IgD-negative memory B cell (primary cell): Measurements from ENCODE around the gene ATP4B. TPM values are rescaled to one million over a fixed set of nuclear protein-coding genes. Genes with fewer than 3 reads are reported as not detected.

Experiments used
- H3K27ac Mint-ChIP-seq, 3 donors: one replicate each; pipeline ENCODE4 v1.8.0; 2020 to 2022; ENCODE audit warnings: mild to moderate bottlenecking in 3 of 3, mixed read lengths in 3 of 3, moderate library complexity in 1 of 3
- H3K27me3 Mint-ChIP-seq: one replicate; pipeline ENCODE4 v1.8.0; 2021; ENCODE audit warnings: mixed read lengths
- H3K36me3 Mint-ChIP-seq: one replicate; pipeline ENCODE4 v1.8.0; 2020; ENCODE audit warnings: mild to moderate bottlenecking, mixed read lengths
- H3K4me1 Mint-ChIP-seq, 3 donors: one replicate each; pipeline ENCODE4 v1.8.0; 2020 to 2022; ENCODE audit warnings: mixed read lengths in 3 of 3, mild to moderate bottlenecking in 1 of 3
- H3K4me3 Mint-ChIP-seq, 4 donors: one replicate each; pipeline ENCODE4 v1.8.0; 2020 to 2022; ENCODE audit warnings: mild to moderate bottlenecking in 4 of 4, mixed read lengths in 4 of 4, moderate library complexity in 3 of 4
- H3K9me3 Mint-ChIP-seq, 3 donors: one replicate each; pipeline ENCODE4 v1.8.0; 2020 to 2021; ENCODE audit warnings: mixed read lengths in 3 of 3, mild to moderate bottlenecking in 1 of 3
- polyA plus RNA-seq: library from polyadenylated mRNA; unstranded; fragments of 300-500 nt; fragmentation: Illumina TruSeq; gene quantifications from one replicate; pipeline ENCODE4 v1.2.3, GENCODE V29; 2021

The ATP4B gene
- polyA plus RNA-seq, 1 donor from 2014 or later: not detected

- no peaks in the 10 kb centered on the region for H3K36me3 Mint-ChIP-seq
- H3K9me3 Mint-ChIP-seq: peaks cover 6 to 12% (median 9%) of the 10 kb centered on the region in 3 donors
- no peaks in the 10 kb centered on the region for H3K27me3 Mint-ChIP-seq
- H3K27ac Mint-ChIP-seq: no peak overlapping the region
- H3K4me3 Mint-ChIP-seq: no peak overlapping the region
- no peaks in the 10 kb centered on the region for H3K4me1 Mint-ChIP-seq
Measured at GRCh38 chr13:113663934-113664333, 5.9 kb upstream of the ATP4B start.

GRCh38 chr13:113661509-113661908 lies 3.5 kb upstream of the ATP4B start:
- Mint-ChIP-seq H3K27me3 (peaks cover 2% of the 10 kb centered on the region), H3K4me1 (no peaks in the 10 kb centered on the region), H3K4me3 (no peak overlapping the region), H3K9me3 (peaks cover 6 to 12% (median 9%) of the 10 kb centered on the region in 3 donors), H3K36me3 (no peaks in the 10 kb centered on the region), H3K27ac (no peak overlapping the region)

- no peak overlapping the region for H3K4me3 Mint-ChIP-seq
- H3K27me3 Mint-ChIP-seq: peaks cover 2% of the 10 kb centered on the region
- H3K4me1 Mint-ChIP-seq: no peaks in the 10 kb centered on the region
- no peaks in the 10 kb centered on the region for H3K36me3 Mint-ChIP-seq
- H3K27ac Mint-ChIP-seq: no peak overlapping the region
- peaks cover 6 to 12% (median 9%) of the 10 kb centered on the region in 3 donors for H3K9me3 Mint-ChIP-seq
Measured at GRCh38 chr13:113660066-113660465, 2.1 kb upstream of the ATP4B start.

GRCh38 chr13:113659337-113659736 lies 1.3 kb upstream of the ATP4B start:
- no peaks in the 10 kb centered on the region for H3K36me3 Mint-ChIP-seq
- H3K9me3 Mint-ChIP-seq: peaks cover 6 to 12% (median 9%) of the 10 kb centered on the region in 3 donors
- H3K4me1 Mint-ChIP-seq: no peaks in the 10 kb centered on the region
- H3K4me3 Mint-ChIP-seq: no peak overlapping the region
- H3K27me3 Mint-ChIP-seq: peaks cover 2% of the 10 kb centered on the region
- H3K27ac Mint-ChIP-seq: no peak overlapping the region

GRCh38 chr13:113658836-113659235 lies 838 bp upstream of the ATP4B start:
- H3K36me3 Mint-ChIP-seq: no peaks in the 10 kb centered on the region
- H3K27me3 Mint-ChIP-seq: peaks cover 2% of the 10 kb centered on the region
- H3K4me1 Mint-ChIP-seq: no peaks in the 10 kb centered on the region
- H3K4me3 Mint-ChIP-seq: no peak overlapping the region
- H3K27ac Mint-ChIP-seq: no peak overlapping the region
- peaks cover 6 to 12% (median 9%) of the 10 kb centered on the region in 3 donors for H3K9me3 Mint-ChIP-seq

GRCh38 chr13:113656831-113657671 lies 947 bp downstream of the ATP4B start:
- Mint-ChIP-seq H3K4me1 (no peaks in the 10 kb centered on the region), H3K9me3 (peaks cover 3 to 12% (median 6%) of the 10 kb centered on the region in 3 donors), H3K27me3 (peaks cover 2% of the 10 kb centered on the region), H3K27ac (no peak overlapping the region), H3K4me3 (no peak overlapping the region), H3K36me3 (no peaks in the 10 kb centered on the region)

GRCh38 chr13:113656003-113656588 lies 1.9 kb downstream of the ATP4B start:
- H3K4me3 Mint-ChIP-seq: no peak overlapping the region
- peaks cover 2 to 7% (median 5%) of the 10 kb centered on the region in 3 donors for H3K9me3 Mint-ChIP-seq
- no peak overlapping the region for H3K27ac Mint-ChIP-seq
- no peaks in the 10 kb centered on the region for H3K4me1 Mint-ChIP-seq
- no peaks in the 10 kb centered on the region for H3K36me3 Mint-ChIP-seq
- H3K27me3 Mint-ChIP-seq: peaks cover 2% of the 10 kb centered on the region

GRCh38 chr13:113655346-113656002 lies 2.5 kb downstream of the ATP4B start:
- Mint-ChIP-seq H3K4me3 (no peak overlapping the region), H3K4me1 (no peaks in the 10 kb centered on the region), H3K36me3 (no peaks in the 10 kb centered on the region), H3K9me3 (peaks cover 0 to under 1% (median 0%) of the 10 kb centered on the region in 3 donors), H3K27ac (no peak overlapping the region), H3K27me3 (peaks cover 2% of the 10 kb centered on the region)

GRCh38 chr13:113654591-113655345 lies 3.2 kb downstream of the ATP4B start:
- no peaks in the 10 kb centered on the region for H3K4me1 Mint-ChIP-seq
- no peaks in the 10 kb centered on the region for H3K9me3 Mint-ChIP-seq
- no peaks in the 10 kb centered on the region for H3K36me3 Mint-ChIP-seq
- H3K27me3 Mint-ChIP-seq: peaks cover 2% of the 10 kb centered on the region
- no peak overlapping the region for H3K4me3 Mint-ChIP-seq
- no peak overlapping the region for H3K27ac Mint-ChIP-seq

- Mint-ChIP-seq H3K4me1 (no peaks in the 10 kb centered on the region), H3K36me3 (no peaks in the 10 kb centered on the region), H3K27me3 (peaks cover 2% of the 10 kb centered on the region), H3K27ac (no peak overlapping the region), H3K9me3 (no peaks in the 10 kb centered on the region), H3K4me3 (no peak overlapping the region)
Measured at GRCh38 chr13:113654175-113654560, 3.8 kb downstream of the ATP4B start.

GRCh38 chr13:113653264-113654174 lies 4.5 kb downstream of the ATP4B start:
- Mint-ChIP-seq H3K9me3 (no peaks in the 10 kb centered on the region), H3K27ac (no peak overlapping the region), H3K27me3 (peaks cover 2% of the 10 kb centered on the region), H3K4me3 (no peak overlapping the region), H3K4me1 (no peaks in the 10 kb centered on the region), H3K36me3 (no peaks in the 10 kb centered on the region)

- no peak overlapping the region for H3K27ac Mint-ChIP-seq
- H3K36me3 Mint-ChIP-seq: no peaks in the 10 kb centered on the region
- no peak overlapping the region for H3K4me3 Mint-ChIP-seq
- no peaks in the 10 kb centered on the region for H3K27me3 Mint-ChIP-seq
- H3K4me1 Mint-ChIP-seq: no peaks in the 10 kb centered on the region
- H3K9me3 Mint-ChIP-seq: no peaks in the 10 kb centered on the region
Measured at GRCh38 chr13:113652404-113653263, 5.4 kb downstream of the ATP4B start.
